Sigmoid colon (tissue), 4 donors: Measurements from ENCODE around the gene VWA7.

Source experiments
- EP300 ChIP-seq, 4 donors: sonication (generic); formaldehyde crosslinking; IDR thresholded peaks; one replicate each; pipeline ENCODE4 v1.6.1; 2017; ENCODE audit warnings: antibody characterized with exemption in 4 of 4
- POLR2A ChIP-seq, 2 donors: fragments of 450-650 bp; IDR thresholded peaks; one replicate each; pipeline ENCODE4 v1.6.1; 2016; ENCODE audit warnings: antibody characterized with exemption in 2 of 2, mild to moderate bottlenecking in 2 of 2, moderate library complexity in 2 of 2
- POLR2AphosphoS5 ChIP-seq, 4 donors: sonication (generic); formaldehyde crosslinking; IDR thresholded peaks; one replicate each; pipeline ENCODE4 v1.6.1; 2017; ENCODE audit warnings: antibody characterized with exemption in 4 of 4
- TF ChIP-seq, protein P1 (sequence below), 4 experiments: fragments of 450-650 bp in 3 of 4; fragments of 200-600 bp in 1 of 4; IDR thresholded peaks; one replicate each; pipeline ENCODE4 v1.5.1; 2016 to 2019; ENCODE audit warnings: antibody characterized with exemption in 4 of 4, mild to moderate bottlenecking in 3 of 4, moderate library complexity in 2 of 4

DNA sequence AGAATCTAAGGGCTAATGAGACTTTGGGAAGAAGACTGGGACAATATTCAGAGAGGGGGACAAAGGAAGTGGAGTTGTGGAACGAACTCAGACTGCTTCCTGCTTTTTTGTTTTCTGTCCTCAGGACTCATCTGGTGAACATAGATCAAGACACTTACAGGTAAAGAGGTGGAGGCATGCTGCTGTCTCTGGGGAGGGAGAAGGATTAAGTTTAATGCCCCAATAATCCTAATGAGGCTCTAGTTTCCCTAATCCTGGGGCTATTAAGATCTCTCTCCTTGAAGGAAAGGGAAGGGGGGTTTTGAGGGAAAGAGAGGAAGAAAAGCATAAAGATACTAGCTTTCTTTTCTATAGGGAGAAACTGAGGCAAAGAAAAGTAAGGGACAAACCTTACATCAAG lies 32.7 kb downstream of the VWA7 start:
- TF ChIP-seq, protein P1, sequence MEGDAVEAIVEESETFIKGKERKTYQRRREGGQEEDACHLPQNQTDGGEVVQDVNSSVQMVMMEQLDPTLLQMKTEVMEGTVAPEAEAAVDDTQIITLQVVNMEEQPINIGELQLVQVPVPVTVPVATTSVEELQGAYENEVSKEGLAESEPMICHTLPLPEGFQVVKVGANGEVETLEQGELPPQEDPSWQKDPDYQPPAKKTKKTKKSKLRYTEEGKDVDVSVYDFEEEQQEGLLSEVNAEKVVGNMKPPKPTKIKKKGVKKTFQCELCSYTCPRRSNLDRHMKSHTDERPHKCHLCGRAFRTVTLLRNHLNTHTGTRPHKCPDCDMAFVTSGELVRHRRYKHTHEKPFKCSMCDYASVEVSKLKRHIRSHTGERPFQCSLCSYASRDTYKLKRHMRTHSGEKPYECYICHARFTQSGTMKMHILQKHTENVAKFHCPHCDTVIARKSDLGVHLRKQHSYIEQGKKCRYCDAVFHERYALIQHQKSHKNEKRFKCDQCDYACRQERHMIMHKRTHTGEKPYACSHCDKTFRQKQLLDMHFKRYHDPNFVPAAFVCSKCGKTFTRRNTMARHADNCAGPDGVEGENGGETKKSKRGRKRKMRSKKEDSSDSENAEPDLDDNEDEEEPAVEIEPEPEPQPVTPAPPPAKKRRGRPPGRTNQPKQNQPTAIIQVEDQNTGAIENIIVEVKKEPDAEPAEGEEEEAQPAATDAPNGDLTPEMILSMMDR (IDR thresholded peaks at IDR 0.05): no peak
- TF ChIP-seq POLR2A (IDR thresholded peaks at IDR 0.05) (no peak), EP300 (IDR thresholded peaks at IDR 0.05) (no peak), POLR2AphosphoS5 (IDR thresholded peaks at IDR 0.05) (no peak)
